ENCODE data around the gene PCSK6. TPM values are rescaled to one million over a fixed set of nuclear protein-coding genes. Genes with fewer than 3 reads are reported as not detected.
"Not testable (repeated sequence)": the region's sequence is repeated elsewhere in the genome, so short reads cannot be mapped to it uniquely, and the experiment has no call there.

The PCSK6 gene
- total RNA-seq, 1 experiment from 2014 or later = 69.5 TPM

DNA sequence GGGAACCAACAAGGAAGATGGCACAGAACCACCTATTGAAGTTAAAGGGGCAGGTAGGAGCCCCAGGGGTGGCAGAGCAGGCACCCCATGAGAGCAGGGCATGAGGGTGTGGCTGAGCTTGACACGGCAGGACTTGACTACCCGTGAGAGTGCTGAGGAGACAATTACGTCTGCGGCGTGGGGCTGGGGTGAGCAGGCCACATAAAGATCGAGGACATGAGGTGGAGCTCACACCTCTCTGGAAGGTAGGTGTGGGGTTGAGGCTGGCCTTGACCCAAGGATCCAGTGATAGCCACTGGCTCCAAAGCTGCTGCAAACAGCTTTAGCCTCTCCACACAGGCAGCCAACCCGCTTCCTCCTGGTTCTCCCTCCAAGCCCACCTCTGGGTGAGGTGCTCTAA is 64.5 kb downstream of the PCSK6 start:
- CTCF ChIA-PET = no interaction called here
- H3K36me3 ChIP-seq (ENCODE audit: control insufficient read depth, insufficient read depth, low read length) = no peaks in the 10 kb centered on the region
- intact Hi-C loops (cut with micrococcal nuclease; ENCODE audit: unreplicated experiment) = no loop called here

DNA sequence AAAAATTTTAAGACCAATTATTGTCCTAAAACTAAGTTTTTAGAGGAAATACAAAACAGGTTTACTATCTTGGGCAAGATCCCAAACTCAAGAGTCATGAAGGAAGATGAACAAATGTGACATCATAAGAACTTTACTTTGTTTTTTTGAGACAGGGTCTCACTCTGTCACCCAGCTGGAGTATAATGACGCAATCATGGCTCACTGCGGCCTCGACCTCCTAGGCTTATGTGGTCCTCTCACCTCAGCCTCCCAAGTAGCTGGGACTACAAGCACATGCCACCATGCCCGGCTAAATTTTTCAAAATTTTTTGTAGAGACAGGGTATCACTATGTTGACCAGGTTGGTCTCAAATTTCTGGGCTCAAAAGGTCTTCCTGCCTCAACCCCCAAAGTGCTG is 69.3 kb downstream of the PCSK6 start:
- no peak for DNase-seq
- H3K4me3 ChIP-seq (ENCODE audit: low read depth, low read length) = no peak overlapping the region
- no peaks in the 10 kb centered on the region for H3K4me1 ChIP-seq
- no TSS peak for BruUV-seq (replicated peaks)
- H3K4me1 Mint-ChIP-seq (ENCODE audit: low read depth, unreplicated experiment) = no peaks in the 10 kb centered on the region
- ChIA-PET POLR2A (no interaction called here), CTCF (no interaction called here)
- no peak overlapping the region for H3K27ac Mint-ChIP-seq (ENCODE audit: unreplicated experiment)
- H3K36me3 Mint-ChIP-seq (ENCODE audit: insufficient read depth, unreplicated experiment) = peaks cover 25% of the 10 kb centered on the region
- no peaks in the 10 kb centered on the region for H3K27me3 Mint-ChIP-seq (ENCODE audit: insufficient read depth, unreplicated experiment)
- no peak overlapping the region for H3K4me3 Mint-ChIP-seq (ENCODE audit: unreplicated experiment)
- intact Hi-C loops (cut with micrococcal nuclease; ENCODE audit: unreplicated experiment) = no loop called here
- TF ChIP-seq, protein P1, sequence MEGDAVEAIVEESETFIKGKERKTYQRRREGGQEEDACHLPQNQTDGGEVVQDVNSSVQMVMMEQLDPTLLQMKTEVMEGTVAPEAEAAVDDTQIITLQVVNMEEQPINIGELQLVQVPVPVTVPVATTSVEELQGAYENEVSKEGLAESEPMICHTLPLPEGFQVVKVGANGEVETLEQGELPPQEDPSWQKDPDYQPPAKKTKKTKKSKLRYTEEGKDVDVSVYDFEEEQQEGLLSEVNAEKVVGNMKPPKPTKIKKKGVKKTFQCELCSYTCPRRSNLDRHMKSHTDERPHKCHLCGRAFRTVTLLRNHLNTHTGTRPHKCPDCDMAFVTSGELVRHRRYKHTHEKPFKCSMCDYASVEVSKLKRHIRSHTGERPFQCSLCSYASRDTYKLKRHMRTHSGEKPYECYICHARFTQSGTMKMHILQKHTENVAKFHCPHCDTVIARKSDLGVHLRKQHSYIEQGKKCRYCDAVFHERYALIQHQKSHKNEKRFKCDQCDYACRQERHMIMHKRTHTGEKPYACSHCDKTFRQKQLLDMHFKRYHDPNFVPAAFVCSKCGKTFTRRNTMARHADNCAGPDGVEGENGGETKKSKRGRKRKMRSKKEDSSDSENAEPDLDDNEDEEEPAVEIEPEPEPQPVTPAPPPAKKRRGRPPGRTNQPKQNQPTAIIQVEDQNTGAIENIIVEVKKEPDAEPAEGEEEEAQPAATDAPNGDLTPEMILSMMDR (IDR thresholded peaks at IDR 0.05; ENCODE audit: insufficient read depth in 1 of 2, low read depth in 1 of 2, low read length in 1 of 2, severe bottlenecking in 1 of 2, unreplicated experiment in 1 of 2) = no peak
- H3K9me3 Mint-ChIP-seq (ENCODE audit: unreplicated experiment) = no peaks in the 10 kb centered on the region
- no peaks in the 10 kb centered on the region for H3K36me3 ChIP-seq (ENCODE audit: control insufficient read depth, insufficient read depth, low read length)
- no peaks in the 10 kb centered on the region for H3K27me3 ChIP-seq (replicated peaks; ENCODE audit: control insufficient read depth, insufficient read depth, low read length)
- H3K9me3 ChIP-seq = no peaks in the 10 kb centered on the region

More for the DNA sequence above, 64.5 kb downstream of the PCSK6 start:
- no peaks in the 10 kb centered on the region for H3K27me3 ChIP-seq (replicated peaks; ENCODE audit: control insufficient read depth, insufficient read depth, low read length)
- no peaks in the 10 kb centered on the region for H3K9me3 ChIP-seq
- H3K9me3 Mint-ChIP-seq (ENCODE audit: unreplicated experiment) = no peaks in the 10 kb centered on the region
- TF ChIP-seq, protein P1 (IDR thresholded peaks at IDR 0.05; ENCODE audit: insufficient read depth in 1 of 2, low read depth in 1 of 2, low read length in 1 of 2, severe bottlenecking in 1 of 2, unreplicated experiment in 1 of 2) = no peak
- POLR2A ChIA-PET = no interaction called here
- no peaks in the 10 kb centered on the region for H3K4me1 ChIP-seq
- no peak overlapping the region for H3K27ac Mint-ChIP-seq (ENCODE audit: unreplicated experiment)
- DNase-seq = no peak
- no TSS peak for BruUV-seq (replicated peaks)
- H3K36me3 Mint-ChIP-seq (ENCODE audit: insufficient read depth, unreplicated experiment) = peaks cover 25% of the 10 kb centered on the region
- no peaks in the 10 kb centered on the region for H3K4me1 Mint-ChIP-seq (ENCODE audit: low read depth, unreplicated experiment)
- no peaks in the 10 kb centered on the region for H3K27me3 Mint-ChIP-seq (ENCODE audit: insufficient read depth, unreplicated experiment)
- no peak overlapping the region for H3K4me3 ChIP-seq (ENCODE audit: low read depth, low read length)
- no peak overlapping the region for H3K4me3 Mint-ChIP-seq (ENCODE audit: unreplicated experiment)

DNA sequence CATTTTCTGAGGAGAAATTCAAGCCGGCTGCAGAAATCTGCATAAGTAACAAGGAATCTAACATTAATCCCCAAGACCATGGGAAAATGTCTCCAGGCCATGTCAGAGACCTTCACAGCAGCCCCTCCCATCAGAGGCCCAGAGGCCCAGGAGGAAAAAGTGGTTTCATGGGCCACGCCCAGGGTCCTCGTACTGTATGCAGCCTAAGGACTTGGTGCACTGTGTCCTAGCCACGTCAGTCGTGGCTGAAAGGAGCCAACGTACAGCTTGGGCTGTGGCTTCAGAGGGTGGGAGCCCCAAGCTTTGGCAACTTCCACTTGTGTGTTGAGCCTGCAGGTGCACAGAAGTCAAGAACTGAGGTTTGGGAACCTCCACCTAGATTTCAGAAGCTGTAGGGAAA is 73.0 kb downstream of the PCSK6 start:
- H3K4me3 Mint-ChIP-seq (ENCODE audit: unreplicated experiment); H3K9me3 ChIP-seq; H3K4me1 Mint-ChIP-seq (ENCODE audit: low read depth, unreplicated experiment); CTCF ChIA-PET; BruUV-seq (replicated peaks); DNase-seq; H3K36me3 Mint-ChIP-seq (ENCODE audit: insufficient read depth, unreplicated experiment); H3K4me3 ChIP-seq (ENCODE audit: low read depth, low read length); H3K36me3 ChIP-seq (ENCODE audit: control insufficient read depth, insufficient read depth, low read length); H3K4me1 ChIP-seq; POLR2A ChIA-PET; H3K27ac Mint-ChIP-seq (ENCODE audit: unreplicated experiment); H3K27me3 Mint-ChIP-seq (ENCODE audit: insufficient read depth, unreplicated experiment); intact Hi-C loops (cut with micrococcal nuclease; ENCODE audit: unreplicated experiment); H3K27me3 ChIP-seq (replicated peaks; ENCODE audit: control insufficient read depth, insufficient read depth, low read length); H3K9me3 Mint-ChIP-seq (ENCODE audit: unreplicated experiment): not testable (repeated sequence)

DNA sequence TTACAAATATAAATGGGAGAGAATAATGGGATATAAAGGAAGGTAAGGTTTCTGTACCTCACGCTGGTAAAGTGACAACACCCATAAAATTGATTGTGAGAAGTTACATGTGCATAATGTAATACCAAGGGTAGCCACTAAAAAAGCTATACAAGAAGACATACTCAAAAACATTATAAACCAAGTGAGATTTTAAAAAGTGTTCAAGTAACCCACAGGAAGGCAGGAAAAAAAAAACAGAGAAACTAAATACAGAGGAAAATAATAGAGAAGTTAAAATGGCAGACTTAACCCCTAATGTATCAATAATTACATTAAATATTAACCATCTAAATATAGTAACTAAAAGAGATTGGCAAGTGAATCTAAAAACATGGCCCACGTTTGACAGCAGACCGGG is 76.3 kb downstream of the PCSK6 start:
- TF ChIP-seq, protein P1 (IDR thresholded peaks at IDR 0.05; ENCODE audit: insufficient read depth in 1 of 2, low read depth in 1 of 2, low read length in 1 of 2, severe bottlenecking in 1 of 2, unreplicated experiment in 1 of 2) = no peak
- no peak overlapping the region for H3K27ac Mint-ChIP-seq (ENCODE audit: unreplicated experiment)
- H3K4me1 Mint-ChIP-seq (ENCODE audit: low read depth, unreplicated experiment) = no peaks in the 10 kb centered on the region
- H3K36me3 ChIP-seq (ENCODE audit: control insufficient read depth, insufficient read depth, low read length) = no peaks in the 10 kb centered on the region
- H3K27me3 Mint-ChIP-seq (ENCODE audit: insufficient read depth, unreplicated experiment) = no peaks in the 10 kb centered on the region
- no peak overlapping the region for H3K4me3 Mint-ChIP-seq (ENCODE audit: unreplicated experiment)
- BruUV-seq (replicated peaks) = no TSS peak
- no peaks in the 10 kb centered on the region for H3K4me1 ChIP-seq
- POLR2A ChIA-PET = no interaction called here
- no peak for DNase-seq
- H3K4me3 ChIP-seq (ENCODE audit: low read depth, low read length) = no peak overlapping the region
- CTCF ChIA-PET = interaction anchor here (0.7 kb wide), 1 partner anchor 115 kb away, joined by 3 read pairs; no protein-coding TSS in a partner anchor
- no peaks in the 10 kb centered on the region for H3K27me3 ChIP-seq (replicated peaks; ENCODE audit: control insufficient read depth, insufficient read depth, low read length)
- no peaks in the 10 kb centered on the region for H3K9me3 ChIP-seq
- intact Hi-C loops (cut with micrococcal nuclease; ENCODE audit: unreplicated experiment) = no loop called here
- H3K36me3 Mint-ChIP-seq (ENCODE audit: insufficient read depth, unreplicated experiment) = peaks cover 12% of the 10 kb centered on the region
- no peaks in the 10 kb centered on the region for H3K9me3 Mint-ChIP-seq (ENCODE audit: unreplicated experiment)

Measured in Caco-2 (cell line).